HG02840 (cell line): Measurements from ENCODE around the gene CPZ.

ENCODE experiments used
- ATAC-seq: cut with Tn5 transposase; IDR thresholded peaks from one replicate; pipeline ENCODE4 v1.9.1; 2021; ENCODE audit warnings: mild to moderate bottlenecking, moderate library complexity, moderate number of reproducible peaks; ENCODE audit not compliant: unreplicated experiment, low FRiP score

Gene CPZ

GRCh38 chr4:8592366-8593263 lies at the start of gene CPZ:
TSS of gene CPZ (plus strand) at chr4:8592765. CDS start at chr4:8592834, 69 bp downstream.
- no peak for ATAC-seq

- ATAC-seq, result no peak
These were observed 49.6 kb upstream of the CPZ start for GRCh38 chr4:8542776-8543525.

- no peak for ATAC-seq
These were observed 48.9 kb upstream of the CPZ start for GRCh38 chr4:8543623-8544022.

- no peak for ATAC-seq
These were observed 48.3 kb upstream of the CPZ start for GRCh38 chr4:8544282-8544681.

GRCh38 chr4:8544741-8545438 lies 47.7 kb upstream of the CPZ start:
- no peak for ATAC-seq

GRCh38 chr4:8545439-8545765 lies 47.2 kb upstream of the CPZ start:
- no peak for ATAC-seq

- no peak for ATAC-seq
These were observed 45.8 kb upstream of the CPZ start for GRCh38 chr4:8546766-8547107.

GRCh38 chr4:8547108-8547911 lies 45.3 kb upstream of the CPZ start:
- ATAC-seq, result no peak

- no peak for ATAC-seq
These were observed 44.4 kb upstream of the CPZ start for GRCh38 chr4:8547912-8548730.

GRCh38 chr4:8548731-8549351 lies 43.7 kb upstream of the CPZ start:
- no peak for ATAC-seq

- ATAC-seq, result no peak
These were observed 43.1 kb upstream of the CPZ start for GRCh38 chr4:8549352-8549931.

GRCh38 chr4:8550691-8551090 lies 41.9 kb upstream of the CPZ start:
- ATAC-seq, result no peak

GRCh38 chr4:8552024-8552423 lies 40.5 kb upstream of the CPZ start:
- ATAC-seq, result no peak

- ATAC-seq, result no peak
These were observed 39.9 kb upstream of the CPZ start for GRCh38 chr4:8552581-8553205.

- ATAC-seq, result no peak
These were observed 39.3 kb upstream of the CPZ start for GRCh38 chr4:8553216-8553615.

GRCh38 chr4:8553991-8554405 lies 38.6 kb upstream of the CPZ start:
- ATAC-seq, result no peak

- ATAC-seq, result no peak
These were observed 37.9 kb upstream of the CPZ start for GRCh38 chr4:8554555-8555100.

- no peak for ATAC-seq
These were observed 36.8 kb upstream of the CPZ start for GRCh38 chr4:8555716-8556115.
